Left renal pelvis (tissue), 4 donors: Measurements from ENCODE around the gene ENDOU. TPM values are rescaled to one million over a fixed set of nuclear protein-coding genes. Genes with fewer than 3 reads are reported as not detected.

Experiments used
- DNase-seq, 4 donors: peaks; one replicate each; pipeline ENCODE4 v3.0.0-alpha.2; 2013; ENCODE audit warnings: low read depth in 4 of 4, low spot score in 3 of 4
- polyA plus RNA-seq, 4 donors: library from polyadenylated mRNA; unstranded; fragments of 120-200 nt; gene quantifications; one replicate each; pipeline ENCODE4 v1.2.1, GENCODE V29; 2013; ENCODE audit not compliant: insufficient read length in 4 of 4

ENDOU gene
- polyA plus RNA-seq, 4 donors = 0.24 to 0.66 (median 0.35) TPM

DNA sequence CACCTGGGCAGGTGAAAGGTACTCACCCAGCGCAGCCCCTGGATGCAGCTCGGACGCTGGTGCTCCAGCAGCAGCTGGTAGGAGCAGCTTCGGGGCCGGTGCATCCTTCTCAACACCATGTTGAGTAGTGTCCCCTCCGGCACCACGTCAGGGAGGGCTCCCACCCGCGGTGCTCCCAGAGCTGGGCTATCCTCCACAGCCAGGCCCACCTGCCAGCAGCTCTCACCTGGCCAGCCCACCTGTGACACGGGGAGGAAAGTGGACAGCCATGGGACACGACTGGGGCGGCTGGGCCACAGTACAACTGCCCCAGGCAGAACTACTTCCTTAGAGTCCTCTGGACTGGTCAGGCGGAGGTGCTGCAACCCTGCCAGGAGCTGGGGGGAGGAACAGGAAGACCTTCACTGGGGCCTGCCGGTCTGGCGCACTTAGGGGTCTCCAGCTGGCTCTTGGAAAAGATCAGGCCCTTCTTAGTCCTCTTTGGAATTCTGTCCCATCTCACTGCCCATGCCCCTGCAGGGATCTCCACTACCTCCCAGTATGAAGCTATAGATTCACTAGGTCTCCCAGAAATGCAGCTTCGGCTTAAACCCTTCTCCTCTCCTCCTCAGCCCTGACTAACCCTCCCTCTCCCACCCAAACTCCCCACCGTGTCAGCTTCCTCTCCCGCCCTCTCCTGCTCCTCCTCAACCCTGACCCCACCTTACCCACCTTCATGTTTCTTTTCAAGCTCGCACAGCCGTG lies 32.7 kb upstream of the ENDOU start:
- DNase-seq = no peak

DNA sequence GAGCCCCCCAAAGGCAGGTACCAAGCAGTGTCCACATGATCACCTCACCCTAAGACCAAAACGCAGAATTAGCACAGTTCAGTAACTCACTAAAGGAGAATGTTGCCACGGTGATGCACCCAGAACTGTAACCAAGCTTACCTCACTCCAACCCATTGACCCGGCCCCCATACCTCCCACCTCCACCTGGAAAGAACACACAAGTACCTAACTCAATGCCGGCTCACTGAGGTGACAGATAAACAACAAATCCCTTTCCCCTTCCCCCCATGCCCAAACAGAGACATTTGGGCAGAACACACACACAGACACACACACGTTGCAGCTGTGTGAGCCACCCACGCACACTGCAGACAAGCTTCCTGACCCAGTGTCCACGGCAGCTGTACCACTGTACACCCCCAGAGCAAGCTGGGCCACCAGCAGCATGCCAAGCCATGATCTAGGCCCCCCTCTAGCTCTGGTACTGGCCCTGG lies 32.1 kb upstream of the ENDOU start:
- DNase-seq = no peak

DNA sequence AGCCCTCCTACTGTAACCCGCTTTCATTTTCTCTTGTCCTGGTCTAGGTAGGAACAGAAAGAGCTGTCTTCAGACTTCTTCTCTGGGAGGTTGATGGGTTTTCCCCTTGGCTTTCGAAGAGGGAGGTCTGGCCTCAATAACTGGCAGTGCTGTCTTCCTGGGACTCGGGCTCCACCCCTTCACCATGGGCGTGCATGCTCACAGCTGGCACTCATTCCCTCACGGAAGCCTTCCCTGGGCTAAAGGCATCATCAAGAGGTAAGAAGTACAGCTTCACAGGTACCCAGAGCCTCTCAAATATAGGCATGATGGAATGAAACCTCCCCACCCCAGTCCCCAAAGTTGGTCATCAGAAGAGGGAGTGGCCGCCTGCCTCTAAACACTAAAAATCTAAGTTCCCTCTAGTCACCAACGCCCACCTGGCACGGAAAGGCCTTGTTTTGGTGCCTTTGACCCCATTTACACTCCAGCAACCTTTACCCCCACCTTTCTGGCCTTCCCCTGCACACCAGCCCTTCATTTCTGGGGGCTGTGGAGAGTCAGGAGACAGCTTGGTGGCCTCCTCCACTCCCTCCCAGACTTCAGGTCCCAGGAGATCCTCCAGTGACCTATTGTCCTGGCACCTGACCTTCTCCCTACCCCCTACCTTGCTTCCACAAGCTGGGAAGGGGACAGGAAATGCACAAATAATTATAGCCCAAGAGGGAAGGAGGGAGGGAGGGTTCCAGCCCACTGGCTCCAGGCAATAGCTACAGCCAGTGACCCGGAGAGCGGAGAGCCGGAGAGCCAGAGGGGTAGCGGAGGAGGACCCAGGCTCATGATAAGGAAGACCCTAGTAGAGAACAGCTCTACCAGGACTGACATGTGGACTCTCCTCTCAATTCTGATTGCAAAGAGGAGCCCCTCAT lies 30.6 kb upstream of the ENDOU start:
- no peak for DNase-seq

DNA sequence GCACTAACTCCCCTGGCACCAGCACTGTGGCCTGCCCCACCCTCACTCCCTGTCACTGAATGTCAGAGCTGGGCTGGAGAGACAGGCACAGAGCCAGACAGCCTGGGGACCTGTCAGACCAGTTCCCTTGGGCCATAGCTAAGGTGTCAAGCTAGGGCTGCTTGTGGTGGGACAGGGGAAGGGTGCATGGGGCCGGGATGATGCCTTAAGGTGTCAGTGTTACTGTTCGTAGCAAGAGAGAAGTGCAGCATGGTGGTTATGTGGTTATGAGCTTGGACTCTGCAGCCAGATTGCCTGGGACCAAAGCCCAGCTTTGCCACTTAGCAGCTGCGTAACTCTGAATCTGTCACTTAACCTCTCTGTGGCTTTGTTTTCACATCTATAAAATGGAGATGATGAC lies 29.6 kb upstream of the ENDOU start:
- no peak for DNase-seq

DNA sequence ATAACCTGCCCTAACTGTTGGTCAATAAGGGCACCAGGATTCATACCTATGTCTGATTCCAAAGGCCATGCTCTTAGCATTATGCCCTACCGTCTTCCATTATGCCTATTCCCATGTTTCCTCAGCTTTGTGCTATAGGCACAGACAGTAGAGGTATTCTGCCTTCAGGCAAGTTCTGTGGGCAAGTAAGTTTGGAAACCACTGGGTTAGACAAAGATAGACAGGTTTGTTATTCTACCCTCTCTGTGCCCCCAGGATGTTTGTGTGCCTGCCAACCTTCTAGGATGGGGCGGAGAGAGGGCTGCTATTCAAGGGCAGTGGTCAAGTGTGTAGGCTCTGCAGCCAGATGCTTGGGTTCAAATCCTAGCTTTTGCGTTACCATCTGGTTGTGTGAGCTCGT lies 28.8 kb upstream of the ENDOU start:
- DNase-seq = no peak

DNA sequence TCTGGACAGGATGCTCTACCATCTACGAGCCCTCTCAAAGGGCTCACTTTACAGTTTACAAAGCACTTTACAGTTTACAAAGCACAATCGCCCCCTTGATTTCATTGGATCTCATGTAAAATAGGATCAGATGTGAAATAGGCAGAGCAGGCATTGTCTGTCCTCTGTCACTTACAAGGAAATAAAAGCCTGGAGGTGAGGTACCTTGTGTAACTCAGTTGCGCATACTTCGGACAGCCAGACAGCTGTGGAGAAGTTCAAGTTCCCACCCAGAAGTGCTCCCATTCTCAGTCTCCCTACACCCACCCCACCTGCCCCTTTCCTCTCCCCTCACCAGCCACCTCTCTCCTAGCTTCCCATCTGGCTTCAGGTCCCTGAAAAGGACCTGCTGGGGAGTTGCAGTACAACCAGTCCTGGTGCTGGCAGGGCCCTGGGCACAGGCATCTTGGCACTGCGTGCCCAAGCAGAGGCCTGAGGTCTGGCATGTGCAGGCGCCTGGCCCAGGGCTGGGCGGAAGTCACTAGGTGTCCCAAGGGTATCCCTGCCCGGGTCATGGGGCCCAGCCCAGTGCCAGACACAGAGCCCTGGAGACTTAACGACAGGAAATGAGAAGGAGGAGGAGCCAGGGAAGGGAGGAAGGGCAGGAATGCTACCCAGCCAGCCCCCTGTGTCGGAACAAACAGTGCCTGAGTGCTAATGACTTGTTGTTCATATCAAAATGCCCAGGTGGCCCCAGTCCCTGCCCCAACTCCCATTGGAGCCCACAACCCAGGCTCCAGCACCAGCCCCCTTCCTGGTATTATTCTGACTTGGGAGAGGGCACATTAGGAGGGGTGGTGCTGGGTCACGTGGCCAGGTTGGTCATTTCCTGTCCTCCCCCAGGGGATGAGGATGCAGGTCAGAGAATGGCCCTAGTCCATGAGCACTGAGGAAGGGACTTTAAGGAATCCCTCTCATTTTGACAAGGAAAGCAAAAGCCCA lies 28.0 kb upstream of the ENDOU start:
- no peak for DNase-seq

DNA sequence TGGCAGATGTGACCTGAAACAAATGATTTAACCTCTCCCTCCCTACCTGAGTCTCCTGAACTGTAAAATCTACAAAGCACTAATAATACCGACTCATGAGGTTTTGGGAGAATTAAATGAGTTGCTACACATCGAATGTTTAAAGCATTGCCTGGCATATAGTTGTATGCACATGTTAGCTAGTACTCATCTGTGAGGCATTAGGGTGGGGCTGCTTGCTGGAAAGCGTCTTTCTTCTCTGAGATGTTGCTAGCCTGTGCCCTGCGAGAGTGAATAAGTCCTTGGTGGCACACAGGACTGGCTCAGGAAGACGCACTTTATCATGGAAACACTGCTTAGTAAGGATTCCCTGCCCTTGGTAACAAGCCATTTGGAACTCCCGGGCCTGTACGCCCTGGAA lies 27.3 kb upstream of the ENDOU start:
- no peak for DNase-seq

DNA sequence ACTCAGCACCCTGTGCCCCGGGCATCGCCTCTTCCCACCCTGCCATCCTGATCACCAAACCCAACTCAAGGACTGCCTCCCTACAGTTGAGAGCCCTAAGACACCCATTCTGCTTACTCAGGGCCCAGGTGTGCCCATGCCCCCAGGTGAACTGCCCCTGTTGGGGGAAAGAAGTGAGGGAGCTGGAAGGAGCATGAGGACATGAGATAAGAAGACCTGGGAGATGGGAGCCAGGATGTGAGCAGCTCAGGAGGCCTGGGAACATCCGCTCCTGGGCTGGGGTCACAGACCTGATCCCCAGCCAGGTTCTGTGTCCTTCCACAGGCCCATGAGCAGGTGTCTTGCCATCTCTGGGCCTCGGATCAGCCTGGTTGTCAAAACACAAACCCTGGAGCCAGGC lies 26.8 kb upstream of the ENDOU start:
- no peak for DNase-seq

DNA sequence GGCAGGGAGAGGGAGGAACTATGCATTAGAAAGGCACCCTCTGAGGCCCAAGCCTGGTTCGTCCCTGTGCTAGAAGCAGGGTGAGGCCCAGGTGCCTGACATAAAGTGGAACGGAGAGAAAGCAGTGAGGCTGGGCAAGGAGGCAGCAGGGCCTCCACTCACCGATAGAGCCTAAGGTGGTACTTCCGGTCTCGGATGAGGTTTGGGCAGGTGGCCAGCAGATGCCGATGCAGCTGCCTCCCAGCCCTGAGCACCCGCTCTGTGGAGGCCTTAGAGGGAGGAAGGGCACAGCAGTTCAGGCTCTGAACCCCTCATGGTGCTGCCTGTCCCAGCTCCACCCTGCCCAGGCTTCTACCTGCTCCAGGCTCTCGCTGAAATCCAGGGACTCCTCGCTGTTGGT lies 26.3 kb upstream of the ENDOU start:
- no peak for DNase-seq

DNA sequence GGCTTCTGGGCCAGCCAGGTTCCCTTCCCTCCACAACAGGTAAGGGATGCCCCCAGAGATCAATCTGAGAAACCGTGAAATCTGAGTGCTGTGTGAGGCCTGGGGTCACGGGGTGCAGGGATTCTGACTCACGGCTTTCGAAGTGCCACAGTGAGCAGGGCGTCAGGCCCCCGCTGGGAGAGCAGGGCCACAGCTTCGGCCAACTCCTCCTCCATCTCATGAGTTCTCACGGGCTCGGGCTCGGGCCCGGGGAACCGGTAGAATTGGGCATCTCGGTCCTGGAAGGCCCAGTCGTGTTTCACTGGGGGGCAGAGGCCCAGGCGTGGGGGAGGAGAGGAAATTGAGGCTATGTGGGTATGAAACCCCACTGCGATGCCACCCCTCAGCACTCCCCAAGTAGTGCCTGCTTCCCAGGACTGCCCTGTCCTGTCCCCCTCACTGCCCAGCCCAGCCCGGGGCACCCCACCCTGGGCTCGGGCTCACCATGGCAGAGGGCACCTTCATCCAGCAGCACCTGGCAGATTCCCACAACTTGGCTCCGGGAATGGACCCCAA lies 25.7 kb upstream of the ENDOU start:
- no peak for DNase-seq

DNA sequence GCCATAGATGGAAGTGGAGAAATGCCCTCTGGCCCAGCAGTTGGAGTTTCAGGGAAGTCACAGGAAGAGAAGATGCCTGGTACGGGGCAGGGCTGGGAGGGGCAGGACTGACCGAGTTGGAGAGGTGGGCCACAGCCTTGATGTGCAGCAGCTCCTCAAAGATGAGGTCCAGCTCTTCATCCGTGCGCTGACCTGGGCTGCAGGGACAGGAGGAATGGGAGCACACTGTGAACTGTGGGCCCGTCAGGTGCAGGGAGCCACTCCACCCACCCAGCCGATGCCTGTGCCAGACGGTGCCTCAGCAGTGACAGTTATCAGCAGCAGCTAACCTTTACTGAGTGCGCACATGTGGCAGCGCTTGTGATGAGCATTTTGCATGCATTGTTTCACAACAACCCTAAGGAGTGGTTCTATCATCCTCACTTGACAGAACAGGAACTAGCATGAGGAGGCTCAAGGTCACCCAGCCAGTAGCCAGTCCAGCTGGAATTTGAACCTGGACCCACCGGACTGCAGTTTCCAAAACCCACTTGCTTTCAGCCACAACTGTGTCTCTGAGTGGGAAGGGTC lies 25.0 kb upstream of the ENDOU start:
- DNase-seq = no peak

DNA sequence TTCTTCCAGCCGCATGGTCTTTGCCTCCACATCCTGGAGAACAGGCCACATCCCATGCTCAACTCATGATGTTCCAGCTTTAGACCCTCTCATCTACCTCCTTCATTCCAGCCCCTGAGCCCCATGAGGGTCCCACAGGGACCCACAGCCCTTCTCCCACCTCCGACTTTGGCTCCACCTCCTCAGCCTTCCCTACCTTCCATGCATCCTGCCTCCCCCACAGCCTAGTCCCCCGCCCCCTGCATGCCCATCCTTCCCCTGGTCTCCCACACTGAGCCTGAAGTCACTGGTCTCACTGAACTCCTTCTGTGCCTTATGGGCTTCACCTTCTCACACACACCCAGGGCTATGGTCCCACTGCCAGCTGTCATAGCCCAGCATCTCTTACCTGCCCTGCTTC lies 23.6 kb upstream of the ENDOU start:
- DNase-seq = no peak

DNA sequence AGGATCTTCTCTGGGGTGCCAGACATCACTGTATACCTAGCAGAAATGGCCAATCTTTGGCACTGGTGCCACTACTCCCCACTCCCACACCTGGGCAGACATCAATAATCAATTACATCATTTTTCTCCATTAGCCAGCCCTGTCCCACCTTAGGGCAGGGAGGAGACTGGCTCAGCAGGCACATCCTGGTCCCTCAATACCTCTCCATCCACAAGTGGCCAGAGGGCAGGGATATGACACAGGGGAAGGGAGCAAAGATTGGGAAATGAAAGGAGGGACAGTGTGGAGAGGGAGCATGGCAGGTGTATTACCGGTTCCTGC lies 23.2 kb upstream of the ENDOU start:
- no peak for DNase-seq

DNA sequence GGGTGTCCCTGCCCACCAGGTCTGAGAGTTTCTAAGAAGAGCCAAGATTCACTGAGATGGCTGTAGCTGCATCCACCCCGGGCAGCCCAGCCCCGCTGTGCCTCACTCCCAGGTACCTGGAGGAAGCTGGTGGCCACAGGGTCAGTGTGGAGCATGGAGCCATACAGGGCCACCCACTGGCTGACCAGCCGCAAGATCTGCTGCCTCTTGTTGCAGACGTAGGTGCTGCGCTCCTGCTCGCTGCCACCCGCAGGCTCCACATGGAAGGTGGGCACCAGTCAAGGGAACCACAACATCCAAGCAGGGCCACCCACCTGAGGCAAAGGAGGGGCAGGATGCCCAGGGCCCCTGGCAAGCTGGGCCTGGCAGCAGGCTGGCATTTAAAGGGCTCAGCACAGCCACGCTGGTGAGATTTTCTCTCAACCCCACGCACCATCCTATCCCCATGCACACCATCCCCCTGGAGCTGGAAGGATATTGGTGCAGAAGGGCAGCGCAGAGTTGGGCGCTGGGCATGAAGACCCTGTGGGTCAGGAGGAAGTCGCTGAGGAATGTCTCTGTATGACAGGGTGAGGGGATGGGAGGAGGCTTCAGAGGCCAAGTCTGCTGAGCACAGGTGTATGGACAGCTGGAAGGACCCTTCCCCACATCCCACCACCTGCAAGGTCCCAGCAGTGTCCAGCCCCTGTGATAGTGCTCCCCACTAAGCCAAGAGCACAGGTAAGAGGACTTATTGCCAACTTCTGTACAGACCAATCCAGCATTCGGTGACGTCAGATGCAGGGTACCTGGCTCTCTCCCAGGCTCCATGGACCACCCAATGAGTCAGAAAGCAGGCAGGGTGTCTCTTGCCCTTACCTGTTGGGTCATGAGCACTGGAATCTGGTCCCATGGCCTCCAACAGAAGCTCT lies 22.6 kb upstream of the ENDOU start:
- no peak for DNase-seq

DNA sequence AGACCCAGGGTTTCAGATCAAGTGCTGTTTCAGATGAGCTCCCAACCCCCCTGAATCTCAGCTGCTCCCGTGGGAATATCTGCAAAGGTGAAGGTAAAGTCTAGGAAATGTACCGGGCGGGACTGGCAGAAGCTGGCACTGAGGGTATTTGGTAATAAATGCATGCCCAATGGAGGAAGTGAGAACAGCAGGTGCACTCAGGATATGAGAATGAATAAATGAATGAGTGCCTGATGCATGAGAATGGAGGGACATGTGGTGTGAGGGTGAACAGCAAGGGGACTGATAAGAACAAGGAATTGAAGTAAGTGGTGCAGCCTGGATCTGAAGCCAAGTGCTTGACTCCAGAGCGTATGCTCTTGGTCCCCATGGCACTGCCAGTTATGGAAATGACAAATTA lies 21.8 kb upstream of the ENDOU start:
- no peak for DNase-seq

DNA sequence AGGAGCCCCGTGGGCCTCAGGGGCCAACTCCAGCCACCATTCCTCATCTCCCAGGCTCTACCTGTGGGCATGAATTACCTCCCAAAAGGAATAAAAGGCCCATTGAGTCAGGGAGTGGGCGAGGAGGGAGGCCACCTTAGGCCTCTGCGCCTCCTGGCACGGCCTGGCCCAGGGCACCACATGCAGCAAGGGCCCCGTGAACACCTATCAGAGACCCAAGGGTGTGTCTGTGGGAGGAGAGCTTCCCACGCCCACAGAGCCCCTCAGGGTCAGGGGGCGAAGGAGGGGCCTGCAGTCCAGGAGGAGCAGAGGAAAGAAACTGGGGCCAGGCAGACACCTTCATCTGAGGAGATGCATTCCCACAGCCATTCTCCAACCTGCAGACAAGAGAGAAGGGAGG lies 21.2 kb upstream of the ENDOU start:
- DNase-seq = no peak

DNA sequence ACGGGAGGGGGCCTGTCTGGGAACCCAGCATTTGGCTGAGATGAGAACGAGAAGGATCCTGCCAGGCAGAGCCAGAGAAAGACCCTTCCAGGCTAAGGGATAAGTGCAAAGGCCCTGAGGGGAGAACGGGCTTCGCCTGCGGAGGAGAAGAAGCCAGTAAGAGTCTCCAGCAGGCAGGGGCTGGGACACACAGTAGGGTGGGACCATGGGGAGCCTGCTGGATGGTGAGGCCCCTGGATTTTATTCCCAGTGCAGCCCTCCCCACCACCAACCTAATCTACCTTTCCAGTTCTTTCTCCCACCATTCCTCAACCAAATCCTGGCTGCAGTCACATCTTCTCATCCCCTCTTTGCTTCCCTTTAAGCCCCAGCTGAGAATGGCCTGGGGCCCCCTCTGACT lies 20.8 kb upstream of the ENDOU start:
- no peak for DNase-seq

DNA sequence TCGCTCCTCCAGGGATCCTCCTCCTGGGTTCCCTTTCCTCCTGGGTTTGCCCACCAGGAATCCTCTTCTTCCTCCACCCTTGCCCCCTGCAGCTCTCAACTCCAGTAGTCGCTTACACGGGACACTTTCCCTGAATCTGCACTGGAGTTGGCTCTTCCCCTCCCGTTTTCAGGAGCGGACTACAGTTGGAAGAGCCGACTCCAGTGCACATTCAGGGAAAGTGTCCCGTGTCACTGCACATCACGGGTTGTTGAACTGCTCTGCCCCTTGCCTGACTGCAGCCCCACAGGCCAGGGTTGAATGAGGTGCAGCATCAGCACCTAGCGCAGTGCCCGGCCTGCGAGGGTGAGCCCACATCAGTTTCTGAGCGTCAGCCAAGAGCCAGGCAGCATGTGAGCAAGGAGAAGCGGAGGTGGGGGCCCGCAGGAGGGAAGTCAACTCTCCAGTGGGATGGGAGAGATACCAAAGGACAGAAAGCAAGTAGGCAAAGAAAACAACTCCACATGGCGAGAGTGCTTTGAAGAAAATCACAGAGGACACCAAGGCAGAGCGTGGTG lies 20.3 kb upstream of the ENDOU start:
- no peak for DNase-seq
